BJ (cell line): ENCODE results near the gene GPX6. TPM values are rescaled to one million over a fixed set of nuclear protein-coding genes. Genes with fewer than 3 reads are reported as not detected.

ENCODE experiments used
- CTCF ChIA-PET: fragments of 350-600 bp; formaldehyde crosslinking; extraction: SDS; loops from one replicate; lab custom pipeline; 2021; ENCODE audit warnings: antibody characterized with exemption, inconsistent platforms; lab: Yijun Ruan, JAX
- POLR2A ChIA-PET: fragments of 300-600 bp; sonication (Branson Sonifier 250); formaldehyde crosslinking; extraction: SDS; loops from one replicate; lab custom pipeline; 2021; ENCODE audit warnings: antibody characterized with exemption; lab: Charles Lee
- DNase-seq: peaks from one replicate; pipeline ENCODE4 v3.0.0-alpha.2; 2011; ENCODE audit warnings: low read depth
- H3K27me3 ChIP-seq: 2 replicates; pipeline ENCODE4 v1.6.0; 2011; ENCODE audit warnings: low read length; ENCODE audit not compliant: control insufficient read depth, insufficient read depth
- H3K36me3 ChIP-seq: 2 replicates; pipeline ENCODE4 v1.5.1; 2011; ENCODE audit warnings: low read length; ENCODE audit not compliant: control insufficient read depth, insufficient read depth
- H3K4me3 ChIP-seq: 2 replicates; pipeline ENCODE4 v1.5.1; 2011; ENCODE audit warnings: low read depth, mild to moderate bottlenecking, control low read depth, low read length
- polyA plus RNA-seq: library from polyadenylated mRNA; depleted of rRNA; stranded (reverse); fragments of >200 nt; gene quantifications from 2 replicates; pipeline ENCODE4 v1.2.3, GENCODE V29; 2011
- TF ChIP-seq, protein P1 (sequence below): IDR thresholded peaks from 2 replicates; pipeline ENCODE4 v1.5.1; 2011; ENCODE audit warnings: low read depth, mild to moderate bottlenecking, control low read depth, inconsistent platforms, low read length, moderate library complexity; ENCODE audit not compliant: insufficient read depth

GPX6 gene
- polyA plus RNA-seq, 1 experiment, result not detected

DNA sequence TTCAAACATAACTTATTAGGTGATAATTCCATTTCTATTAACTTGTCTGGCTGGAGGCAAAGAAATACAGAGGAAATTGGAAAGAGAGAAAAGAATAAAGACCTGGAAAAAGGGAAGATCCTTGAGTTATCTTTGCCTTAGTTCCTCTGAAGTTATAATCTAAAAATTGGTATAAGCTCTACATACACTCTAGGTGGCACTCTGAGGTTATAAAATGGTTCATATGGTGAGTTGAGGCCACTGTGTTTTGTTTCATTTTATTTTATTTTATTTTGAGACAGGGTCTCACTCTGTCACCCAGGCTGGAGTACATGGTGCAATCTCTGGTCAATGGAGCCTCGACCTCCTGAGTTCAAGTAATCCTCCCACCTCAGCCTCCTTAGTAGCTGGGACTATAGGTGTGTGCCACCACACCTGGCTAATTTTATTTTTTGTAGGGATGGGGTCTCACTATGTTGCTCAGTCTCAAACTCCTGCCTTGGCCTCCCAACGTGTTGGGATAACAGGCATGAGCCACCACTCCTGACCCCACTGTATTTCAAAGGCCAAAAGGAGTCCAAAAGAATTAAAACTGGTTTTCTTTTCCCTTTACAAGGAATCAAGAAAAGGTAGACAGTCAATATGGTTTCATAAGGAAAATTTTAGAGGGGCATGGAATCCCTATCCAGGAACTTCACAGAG lies 19.4 kb downstream of the GPX6 start:
- ChIA-PET CTCF (interaction anchor here (1.6 kb wide), 1 partner anchor 90 kb away, joined by 5 read pairs; no protein-coding TSS in a partner anchor), POLR2A (no interaction called here)
- TF ChIP-seq, protein P1, sequence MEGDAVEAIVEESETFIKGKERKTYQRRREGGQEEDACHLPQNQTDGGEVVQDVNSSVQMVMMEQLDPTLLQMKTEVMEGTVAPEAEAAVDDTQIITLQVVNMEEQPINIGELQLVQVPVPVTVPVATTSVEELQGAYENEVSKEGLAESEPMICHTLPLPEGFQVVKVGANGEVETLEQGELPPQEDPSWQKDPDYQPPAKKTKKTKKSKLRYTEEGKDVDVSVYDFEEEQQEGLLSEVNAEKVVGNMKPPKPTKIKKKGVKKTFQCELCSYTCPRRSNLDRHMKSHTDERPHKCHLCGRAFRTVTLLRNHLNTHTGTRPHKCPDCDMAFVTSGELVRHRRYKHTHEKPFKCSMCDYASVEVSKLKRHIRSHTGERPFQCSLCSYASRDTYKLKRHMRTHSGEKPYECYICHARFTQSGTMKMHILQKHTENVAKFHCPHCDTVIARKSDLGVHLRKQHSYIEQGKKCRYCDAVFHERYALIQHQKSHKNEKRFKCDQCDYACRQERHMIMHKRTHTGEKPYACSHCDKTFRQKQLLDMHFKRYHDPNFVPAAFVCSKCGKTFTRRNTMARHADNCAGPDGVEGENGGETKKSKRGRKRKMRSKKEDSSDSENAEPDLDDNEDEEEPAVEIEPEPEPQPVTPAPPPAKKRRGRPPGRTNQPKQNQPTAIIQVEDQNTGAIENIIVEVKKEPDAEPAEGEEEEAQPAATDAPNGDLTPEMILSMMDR, result no peak
- Histone ChIP-seq H3K36me3 (no peaks in the 10 kb centered on the region), H3K4me3 (no peak overlapping the region), H3K27me3 (no peaks in the 10 kb centered on the region)
- no peak for DNase-seq

DNA sequence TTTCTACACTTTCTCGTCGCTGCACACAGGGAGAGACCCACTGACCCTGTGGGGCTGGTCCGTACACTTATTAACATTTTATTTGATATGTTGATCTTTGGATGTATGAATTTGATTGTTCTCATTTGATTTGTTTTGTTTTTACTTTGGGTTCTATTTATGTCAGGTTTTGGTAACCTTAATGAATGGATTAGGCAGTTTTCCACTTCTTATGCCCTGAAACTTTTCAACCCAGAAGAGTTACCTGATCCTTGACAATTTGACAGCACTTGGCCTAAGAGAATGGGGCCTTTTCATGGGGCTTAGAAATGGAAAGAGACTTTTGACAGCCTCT lies 23.6 kb downstream of the GPX6 start:
- Histone ChIP-seq H3K36me3 (no peaks in the 10 kb centered on the region), H3K27me3 (no peaks in the 10 kb centered on the region), H3K4me3 (no peak overlapping the region)
- CTCF ChIA-PET, result no interaction called here
- TF ChIP-seq, protein P1, result no peak
- POLR2A ChIA-PET, result no interaction called here
- no peak for DNase-seq

DNA sequence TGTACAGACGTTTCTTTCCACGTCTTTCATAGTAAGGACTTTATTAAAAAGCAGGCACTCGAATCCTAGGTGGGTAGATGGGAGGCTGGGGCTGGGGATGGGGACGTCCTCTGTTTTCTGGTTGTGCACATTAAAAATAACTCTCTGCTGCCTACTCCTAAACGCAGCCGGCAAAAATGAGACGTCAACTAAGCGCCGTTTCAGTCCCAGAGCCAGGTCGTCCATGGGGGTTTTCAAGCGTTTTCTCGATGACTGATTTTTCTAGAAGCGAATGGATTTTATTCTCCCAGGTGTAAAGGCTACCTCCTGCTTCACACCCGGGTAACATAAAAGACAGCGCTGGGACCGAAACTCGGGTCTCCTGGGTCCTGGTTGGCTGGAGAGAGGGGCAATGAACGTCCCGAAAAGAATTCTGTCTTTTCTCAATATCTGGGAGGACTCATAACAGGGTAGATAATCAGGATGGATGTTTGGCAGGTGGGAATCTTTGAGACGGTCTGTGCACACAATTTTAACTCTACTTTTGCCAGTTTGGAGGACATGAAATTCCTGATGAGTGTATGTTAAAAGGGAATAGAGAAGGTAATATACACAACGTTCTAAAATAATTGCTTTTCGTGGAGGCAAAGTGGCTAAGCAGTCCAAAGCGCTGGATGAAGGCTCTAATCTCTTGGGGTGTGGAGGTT lies 25.2 kb downstream of the GPX6 start:
- no peaks in the 10 kb centered on the region for H3K27me3 ChIP-seq
- no peaks in the 10 kb centered on the region for H3K36me3 ChIP-seq
- ChIA-PET POLR2A (no interaction called here), CTCF (no interaction called here)
- H3K4me3 ChIP-seq, result peak overlapping the region; percentile 57
- no peak for DNase-seq
- TF ChIP-seq, protein P1, result no peak

DNA sequence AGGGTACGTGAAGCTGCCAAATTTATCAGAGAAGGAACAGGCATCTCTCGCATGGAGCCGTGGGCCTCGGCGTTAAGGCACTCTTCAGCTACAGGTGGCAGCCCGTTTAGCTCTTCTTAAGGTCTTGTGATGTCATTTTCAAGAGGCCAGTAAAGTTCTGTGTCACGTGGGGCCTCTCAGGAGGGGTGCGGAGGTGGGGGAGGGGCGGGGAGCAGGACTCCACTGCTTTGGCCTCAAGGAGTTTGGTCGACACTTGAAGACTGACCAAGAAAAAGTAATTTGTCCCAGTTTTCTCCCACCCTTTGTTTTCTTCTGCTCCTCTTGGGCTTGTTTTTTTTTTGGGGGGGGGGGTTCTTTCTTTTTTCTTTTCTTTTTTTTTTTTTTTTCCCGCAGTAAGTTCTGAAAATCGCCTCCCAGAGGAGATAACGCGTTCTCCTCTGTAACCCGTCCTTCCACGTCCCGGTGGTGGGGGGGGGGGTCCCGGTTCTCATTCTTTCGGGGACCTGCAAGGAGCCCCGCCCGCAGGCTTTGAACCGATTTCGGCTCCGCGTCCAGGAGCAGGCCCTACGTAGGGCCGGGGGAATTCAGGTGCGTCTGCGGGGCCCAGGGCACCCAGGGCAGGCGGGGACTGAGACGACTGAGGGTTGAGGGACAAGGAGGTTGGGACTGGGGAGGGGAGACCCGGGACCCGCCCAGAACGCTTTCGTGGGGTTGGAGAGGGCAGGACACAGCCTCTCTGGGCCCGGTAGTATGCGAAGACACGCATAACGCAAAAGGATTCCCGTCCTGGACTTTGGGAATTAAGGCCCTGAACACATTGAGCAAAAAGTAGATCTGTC lies 26.0 kb downstream of the GPX6 start:
- TF ChIP-seq, protein P1, result no peak
- DNase-seq, result no peak
- CTCF ChIA-PET, result interaction anchor here (2.0 kb wide), 1 partner anchor 11 kb away, joined by 6 read pairs; no protein-coding TSS in a partner anchor
- Histone ChIP-seq H3K27me3 (no peaks in the 10 kb centered on the region), H3K4me3 (peak overlapping the region; percentile 57), H3K36me3 (no peaks in the 10 kb centered on the region)
- POLR2A ChIA-PET, result no interaction called here

DNA sequence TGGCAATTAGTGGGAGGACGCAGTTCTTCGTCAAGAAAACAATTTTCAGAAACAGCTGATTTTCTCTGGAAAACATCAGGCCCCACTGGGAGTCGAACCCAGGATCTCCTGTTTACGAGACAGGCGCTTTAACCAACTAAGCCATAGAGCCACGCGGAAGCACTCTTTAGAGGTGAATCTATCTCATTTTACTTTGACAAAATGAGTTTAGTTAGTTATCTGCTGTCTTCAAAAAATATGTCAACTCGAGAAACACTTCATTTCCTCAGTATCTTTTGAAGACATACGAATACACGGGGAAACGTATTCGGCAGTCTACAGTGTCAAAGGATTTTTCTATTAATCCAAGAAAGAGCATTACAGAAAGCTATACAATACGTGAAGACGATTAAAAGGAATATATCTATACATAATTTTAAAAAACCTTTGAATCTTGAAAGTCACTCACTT lies 26.7 kb downstream of the GPX6 start:
- TF ChIP-seq, protein P1, result no peak
- no peak for DNase-seq
- Histone ChIP-seq H3K4me3 (peak overlapping the region; percentile 57), H3K36me3 (no peaks in the 10 kb centered on the region), H3K27me3 (no peaks in the 10 kb centered on the region)
- ChIA-PET POLR2A (no interaction called here), CTCF (interaction anchor here (2.0 kb wide), 1 partner anchor 10 kb away, joined by 6 read pairs; no protein-coding TSS in a partner anchor)
